Esophagus squamous epithelium (tissue), 4 donors: Measurements from ENCODE around the gene PCDH9.
"Not testable (repeated sequence)": the region's sequence is repeated elsewhere in the genome, so short reads cannot be mapped to it uniquely, and the experiment has no call there.

Experiments
- CTCF ChIP-seq, 6 experiments: fragments of 450-650 bp in 4 of 6; fragments of 200-600 bp in 2 of 6; sonication (generic) in 2 of 6; IDR thresholded peaks; one replicate each; pipeline ENCODE4 v1.5.1; 2016 to 2019; ENCODE audit warnings: antibody characterized with exemption in 6 of 6, mild to moderate bottlenecking in 4 of 6, moderate library complexity in 4 of 6
- POLR2A ChIP-seq, 4 donors: fragments of 450-650 bp; IDR thresholded peaks; one replicate each; pipeline ENCODE4 v1.6.1; 2017; ENCODE audit warnings: antibody characterized with exemption in 4 of 4, mild to moderate bottlenecking in 4 of 4, moderate library complexity in 3 of 4

GRCh38 chr13:66286806-66287205, 943.3 kb downstream of the PCDH9 start:
- TF ChIP-seq CTCF, POLR2A (IDR thresholded peaks at IDR 0.05): not testable (repeated sequence)
